Upper lobe of right lung (tissue), 1 donor: ENCODE results near the gene TTLL4. TPM values are rescaled to one million over a fixed set of nuclear protein-coding genes. Genes with fewer than 3 reads are reported as not detected.

Experiments
- ATAC-seq: fragments of 200-7000 bp; cut with Tn5 transposase; one replicate; pipeline ENCODE4 v1.9.1; 2020; ENCODE audit warnings: mild to moderate bottlenecking, moderate library complexity
- DNase-seq: peaks from one replicate; pipeline ENCODE4 v3.0.0-alpha.2; 2020
- H3K27ac ChIP-seq: fragments of 200-600 bp; one replicate; pipeline ENCODE4 v1.8.0; 2022
- H3K27me3 ChIP-seq: fragments of 200-600 bp; one replicate; pipeline ENCODE4 v1.8.0; 2022; ENCODE audit warnings: mild to moderate bottlenecking
- H3K36me3 ChIP-seq: fragments of 200-600 bp; one replicate; pipeline ENCODE4 v1.8.0; 2022
- H3K4me1 ChIP-seq: fragments of 200-600 bp; one replicate; pipeline ENCODE4 v1.8.0; 2022
- H3K4me3 ChIP-seq: fragments of 200-600 bp; one replicate; pipeline ENCODE4 v1.8.0; 2022; ENCODE audit warnings: mild to moderate bottlenecking
- H3K9me3 ChIP-seq: fragments of 200-600 bp; one replicate; pipeline ENCODE4 v1.8.0; 2022
- CTCF ChIP-seq: fragments of 200-600 bp; IDR thresholded peaks from one replicate; pipeline ENCODE4 v1.8.0; 2022; ENCODE audit warnings: antibody characterized with exemption
- intact Hi-C: fragments of 100-400 bp; cut with DNase I; formaldehyde crosslinking; loops from one replicate; pipeline ENCODE4 v1.11.0; 2022
- total RNA-seq: library from RNA; stranded (reverse); fragmentation: NEBNext Ultra II Directional; extraction: Animal tissue kit (Norgen Biotek cat#: 25700); gene quantifications from one replicate; pipeline ENCODE4 v1.2.1, GENCODE V29; 2021
- donor health status: DM: no; HTN: yes; CAD: no; lungs with severe emphysema.

TTLL4 gene
- total RNA-seq, 1 donor from 2014 or later, result 29.5 TPM

GRCh38 chr2:218782528-218782844, 71.9 kb downstream of the TTLL4 start:
- peak overlapping the region; percentile 72 for H3K4me3 ChIP-seq
- ATAC-seq (peak; percentile 8), DNase-seq (no peak)
- intact Hi-C loops, result no loop called here
- H3K27me3 ChIP-seq, result no peaks in the 10 kb centered on the region
- H3K4me1 ChIP-seq, result peaks cover 8% of the 10 kb centered on the region
- H3K9me3 ChIP-seq, result no peaks in the 10 kb centered on the region
- H3K27ac ChIP-seq, result peak overlapping the region; percentile 89
- no peak for TF ChIP-seq CTCF
- H3K36me3 ChIP-seq, result no peaks in the 10 kb centered on the region

GRCh38 chr2:218783688-218784087, 73.1 kb downstream of the TTLL4 start:
- peak; percentile 67 for DNase-seq
- Histone ChIP-seq H3K4me3 (peak overlapping the region; percentile 72), H3K27me3 (no peaks in the 10 kb centered on the region), H3K27ac (peak overlapping the region; percentile 89), H3K4me1 (peaks cover 8% of the 10 kb centered on the region), H3K9me3 (no peaks in the 10 kb centered on the region), H3K36me3 (no peaks in the 10 kb centered on the region)
- intact Hi-C loops, result no loop called here
- TF ChIP-seq CTCF, result no peak
- ATAC-seq, result peak; percentile 50

- H3K27ac ChIP-seq, result no peak overlapping the region
- no peak for TF ChIP-seq CTCF
- H3K4me1 ChIP-seq, result peaks cover 8% of the 10 kb centered on the region
- no peaks in the 10 kb centered on the region for H3K36me3 ChIP-seq
- no peak for DNase-seq
- no peak for ATAC-seq
- H3K9me3 ChIP-seq, result no peaks in the 10 kb centered on the region
- intact Hi-C loops, result no loop called here
- H3K27me3 ChIP-seq, result no peaks in the 10 kb centered on the region
- H3K4me3 ChIP-seq, result peak overlapping the region; percentile 72
These were observed 74.5 kb downstream of the TTLL4 start for GRCh38 chr2:218785103-218785502.

GRCh38 chr2:218786133-218786532, 75.5 kb downstream of the TTLL4 start:
- no peaks in the 10 kb centered on the region for H3K9me3 ChIP-seq
- H3K36me3 ChIP-seq, result no peaks in the 10 kb centered on the region
- H3K27ac ChIP-seq, result no peak overlapping the region
- no peak for DNase-seq
- H3K4me3 ChIP-seq, result no peak overlapping the region
- ATAC-seq, result no peak
- no peak for TF ChIP-seq CTCF
- peaks cover 2% of the 10 kb centered on the region for H3K4me1 ChIP-seq
- intact Hi-C loops, result no loop called here
- H3K27me3 ChIP-seq, result no peaks in the 10 kb centered on the region

- TF ChIP-seq CTCF, result no peak
- no peaks in the 10 kb centered on the region for H3K9me3 ChIP-seq
- no peak for ATAC-seq
These were observed 78.1 kb downstream of the TTLL4 start for GRCh38 chr2:218788529-218789255.

GRCh38 chr2:218792433-218792832, 81.8 kb downstream of the TTLL4 start:
- no peaks in the 10 kb centered on the region for H3K36me3 ChIP-seq
- no peak overlapping the region for H3K4me3 ChIP-seq
- intact Hi-C loops, result no loop called here
- DNase-seq (no peak), ATAC-seq (no peak)
- no peak overlapping the region for H3K27ac ChIP-seq
- H3K4me1 ChIP-seq, result no peaks in the 10 kb centered on the region
- TF ChIP-seq CTCF, result no peak
- no peaks in the 10 kb centered on the region for H3K9me3 ChIP-seq
- no peaks in the 10 kb centered on the region for H3K27me3 ChIP-seq

More at GRCh38 chr2:218788529-218789255, 78.1 kb downstream of the TTLL4 start:
- no peak overlapping the region for H3K27ac ChIP-seq
- H3K36me3 ChIP-seq, result no peaks in the 10 kb centered on the region
- H3K27me3 ChIP-seq, result no peaks in the 10 kb centered on the region
- DNase-seq, result no peak
- no peaks in the 10 kb centered on the region for H3K4me1 ChIP-seq
- intact Hi-C loops, result no loop called here
- H3K4me3 ChIP-seq, result no peak overlapping the region
